SK-N-SH treated with all-trans-retinoic acid at 6 μM for 48 hours (cell line): ENCODE data around the gene AMACR.

Experiments used
- ATAC-seq: fragments of 200-7000 bp; cut with Tn5 transposase; 3 replicates; pipeline ENCODE4 v1.9.1; 2020; ENCODE audit warnings: mild to moderate bottlenecking, moderate library complexity
- ARNTL ChIP-seq: fragments of 450-650 bp; formaldehyde crosslinking; IDR thresholded peaks from 2 replicates; pipeline ENCODE4 v1.5.0; 2020; ENCODE audit warnings: low read depth, mild to moderate bottlenecking, moderate library complexity, borderline replicate concordance
- CSDC2 ChIP-seq: fragments of 250-450 bp; sonication (Bioruptor Pico); IDR thresholded peaks from 2 replicates; pipeline ENCODE4 v1.5.0; 2020; ENCODE audit warnings: mild to moderate bottlenecking, moderate library complexity
- CSRNP3 ChIP-seq: fragments of 250-450 bp; sonication (Bioruptor Pico); IDR thresholded peaks from 2 replicates; pipeline ENCODE4 v1.5.1; 2021; ENCODE audit warnings: mild to moderate bottlenecking, moderate library complexity
- ESRRG ChIP-seq: fragments of 250-450 bp; sonication (Bioruptor Pico); IDR thresholded peaks from 2 replicates; pipeline ENCODE4 v1.6.1; 2021; ENCODE audit warnings: mild to moderate bottlenecking
- GLIS3 ChIP-seq: fragments of 250-450 bp; sonication (Bioruptor Pico); IDR thresholded peaks from 2 replicates; pipeline ENCODE4 v1.5.0; 2020; ENCODE audit warnings: mild to moderate bottlenecking, moderate library complexity
- ISL1 ChIP-seq: fragments of 250-450 bp; sonication (Bioruptor Pico); IDR thresholded peaks from 2 replicates; pipeline ENCODE4 v2.1.2; 2022; ENCODE audit warnings: mild to moderate bottlenecking, moderate library complexity
- OSR1 ChIP-seq: fragments of 250-450 bp; sonication (Bioruptor Pico); IDR thresholded peaks from 2 replicates; pipeline ENCODE4 v1.8.0; 2022; ENCODE audit warnings: moderate library complexity, mild to moderate bottlenecking, inconsistent platforms
- POU6F1 ChIP-seq: fragments of 250-450 bp; sonication (Bioruptor Pico); IDR thresholded peaks from 2 replicates; pipeline ENCODE4 v1.8.0; 2021; ENCODE audit warnings: low read depth, mild to moderate bottlenecking, moderate library complexity, borderline replicate concordance
- PPARA ChIP-seq: fragments of 250-450 bp; sonication (Bioruptor Pico); IDR thresholded peaks from 2 replicates; pipeline ENCODE4 v1.5.0; 2020; ENCODE audit warnings: mild to moderate bottlenecking, borderline replicate concordance
- RARB ChIP-seq: fragments of 250-450 bp; sonication (Bioruptor Pico); IDR thresholded peaks from 2 replicates; pipeline ENCODE4 v1.8.0; 2021; ENCODE audit warnings: mild to moderate bottlenecking, moderate library complexity
- SNAI2 ChIP-seq: fragments of 250-450 bp; sonication (Bioruptor Pico); IDR thresholded peaks from 2 replicates; pipeline ENCODE4 v1.5.0; 2020; ENCODE audit warnings: mild to moderate bottlenecking, moderate library complexity
- TCF4 ChIP-seq: fragments of 250-450 bp; sonication (Bioruptor Pico); IDR thresholded peaks from 2 replicates; pipeline ENCODE4 v1.8.0; 2021; ENCODE audit warnings: mild to moderate bottlenecking, moderate library complexity, borderline replicate concordance
- TOX ChIP-seq: fragments of 250-450 bp; sonication (Bioruptor Pico); IDR thresholded peaks from 2 replicates; pipeline ENCODE4 v1.8.0; 2021; ENCODE audit warnings: mild to moderate bottlenecking, moderate library complexity, borderline replicate concordance
- ZC3H10 ChIP-seq: fragments of 250-450 bp; sonication (Bioruptor Pico); IDR thresholded peaks from 2 replicates; pipeline ENCODE4 v1.5.1; 2021; ENCODE audit warnings: mild to moderate bottlenecking, moderate library complexity
- ZFP3 ChIP-seq: fragments of 250-450 bp; sonication (Bioruptor Pico); IDR thresholded peaks from 2 replicates; pipeline ENCODE4 v1.5.0; 2020; ENCODE audit warnings: mild to moderate bottlenecking, moderate library complexity
- ZFP30 ChIP-seq: fragments of 450-650 bp; formaldehyde crosslinking; IDR thresholded peaks from 2 replicates; pipeline ENCODE4 v1.5.0; 2022; ENCODE audit warnings: mild to moderate bottlenecking, moderate library complexity
- ZNF565 ChIP-seq: fragments of 450-650 bp; formaldehyde crosslinking; conservative IDR thresholded peaks from 2 replicates; pipeline ENCODE4 v1.5.0; 2020; ENCODE audit warnings: low read depth, mild to moderate bottlenecking, moderate library complexity
- ZNF70 ChIP-seq: fragments of 450-650 bp; formaldehyde crosslinking; IDR thresholded peaks from 2 replicates; pipeline ENCODE4 v1.5.0; 2020; ENCODE audit warnings: mild to moderate bottlenecking, moderate library complexity
- ZNF8 ChIP-seq: fragments of 450-650 bp; formaldehyde crosslinking; IDR thresholded peaks from 2 replicates; pipeline ENCODE4 v1.5.0; 2020; ENCODE audit warnings: mild to moderate bottlenecking, moderate library complexity
- TF ChIP-seq, protein P1 (sequence below): fragments of 250-450 bp; sonication (Bioruptor Pico); IDR thresholded peaks from 2 replicates; pipeline ENCODE4 v1.5.0; 2020; ENCODE audit warnings: mild to moderate bottlenecking, moderate library complexity
- TF ChIP-seq, protein P2 (sequence below): fragments of 250-450 bp; sonication (Bioruptor Pico); IDR thresholded peaks from 2 replicates; pipeline ENCODE4 v1.5.1; 2020; ENCODE audit warnings: low read depth, mild to moderate bottlenecking, moderate library complexity

The AMACR gene

GRCh38 chr5:34028349-34028748 lies 20.5 kb upstream of the AMACR start:
- TF ChIP-seq SNAI2 (CRISPR knock-in tag), result no peak
- no peak for TF ChIP-seq PPARA
- no peak for TF ChIP-seq ZNF8 (CRISPR knock-in tag)
- no peak for TF ChIP-seq CSRNP3 (CRISPR knock-in tag)
- no peak for TF ChIP-seq ARNTL (CRISPR knock-in tag)
- no peak for TF ChIP-seq ZFP30 (CRISPR knock-in tag)
- TF ChIP-seq GLIS3 (CRISPR knock-in tag), result no peak
- TF ChIP-seq POU6F1 (CRISPR knock-in tag), result no peak
- TF ChIP-seq RARB (CRISPR knock-in tag), result no peak
- TF ChIP-seq ZNF70 (CRISPR knock-in tag), result no peak
- TF ChIP-seq TCF4 (CRISPR knock-in tag), result no peak
- TF ChIP-seq ESRRG (CRISPR knock-in tag), result no peak
- no peak for TF ChIP-seq ISL1
- TF ChIP-seq CSDC2 (CRISPR knock-in tag), result no peak
- TF ChIP-seq OSR1 (CRISPR knock-in tag), result no peak
- no peak for TF ChIP-seq ZFP3
- no peak for TF ChIP-seq ZNF565 (CRISPR knock-in tag)
- no peak for TF ChIP-seq TOX
- ATAC-seq, result no peak

DNA sequence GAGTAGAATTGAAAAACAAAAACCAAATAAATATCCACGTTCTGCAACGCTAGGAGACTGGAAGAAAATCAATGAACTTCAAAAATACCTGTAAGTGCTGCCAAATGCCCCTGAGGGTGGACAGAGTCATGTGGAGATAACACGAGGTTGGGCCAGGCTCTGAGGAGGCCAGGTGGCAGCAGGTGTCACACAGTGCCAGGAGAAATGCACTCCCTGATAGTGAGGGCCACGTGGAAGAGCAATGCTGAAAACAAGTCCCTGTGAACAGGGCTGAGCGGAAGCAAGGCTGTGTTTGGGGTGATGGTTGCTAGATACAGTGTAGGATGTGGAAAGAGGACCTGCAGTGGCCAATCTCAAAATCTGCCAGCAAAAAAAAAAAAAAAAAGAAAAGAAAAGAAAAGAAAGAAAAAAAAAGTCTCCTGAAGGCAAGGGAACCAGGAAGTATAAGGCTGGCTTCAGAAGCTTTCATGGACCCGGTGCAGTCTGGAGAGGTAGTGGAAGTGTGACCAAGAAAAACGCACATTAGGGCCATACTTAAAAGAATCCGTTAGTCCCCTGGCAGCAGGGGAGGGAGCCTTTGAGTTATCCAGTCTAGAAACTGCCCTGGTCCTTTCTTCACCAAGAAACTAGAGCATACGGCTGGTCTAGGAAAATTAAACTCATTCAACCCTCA lies 18.4 kb upstream of the AMACR start:
- no peak for TF ChIP-seq ZFP30 (CRISPR knock-in tag)
- no peak for TF ChIP-seq POU6F1 (CRISPR knock-in tag)
- no peak for TF ChIP-seq OSR1 (CRISPR knock-in tag)
- no peak for TF ChIP-seq TOX
- no peak for TF ChIP-seq CSRNP3 (CRISPR knock-in tag)
- no peak for TF ChIP-seq ZNF70 (CRISPR knock-in tag)
- no peak for TF ChIP-seq ZFP3
- TF ChIP-seq, protein P1, sequence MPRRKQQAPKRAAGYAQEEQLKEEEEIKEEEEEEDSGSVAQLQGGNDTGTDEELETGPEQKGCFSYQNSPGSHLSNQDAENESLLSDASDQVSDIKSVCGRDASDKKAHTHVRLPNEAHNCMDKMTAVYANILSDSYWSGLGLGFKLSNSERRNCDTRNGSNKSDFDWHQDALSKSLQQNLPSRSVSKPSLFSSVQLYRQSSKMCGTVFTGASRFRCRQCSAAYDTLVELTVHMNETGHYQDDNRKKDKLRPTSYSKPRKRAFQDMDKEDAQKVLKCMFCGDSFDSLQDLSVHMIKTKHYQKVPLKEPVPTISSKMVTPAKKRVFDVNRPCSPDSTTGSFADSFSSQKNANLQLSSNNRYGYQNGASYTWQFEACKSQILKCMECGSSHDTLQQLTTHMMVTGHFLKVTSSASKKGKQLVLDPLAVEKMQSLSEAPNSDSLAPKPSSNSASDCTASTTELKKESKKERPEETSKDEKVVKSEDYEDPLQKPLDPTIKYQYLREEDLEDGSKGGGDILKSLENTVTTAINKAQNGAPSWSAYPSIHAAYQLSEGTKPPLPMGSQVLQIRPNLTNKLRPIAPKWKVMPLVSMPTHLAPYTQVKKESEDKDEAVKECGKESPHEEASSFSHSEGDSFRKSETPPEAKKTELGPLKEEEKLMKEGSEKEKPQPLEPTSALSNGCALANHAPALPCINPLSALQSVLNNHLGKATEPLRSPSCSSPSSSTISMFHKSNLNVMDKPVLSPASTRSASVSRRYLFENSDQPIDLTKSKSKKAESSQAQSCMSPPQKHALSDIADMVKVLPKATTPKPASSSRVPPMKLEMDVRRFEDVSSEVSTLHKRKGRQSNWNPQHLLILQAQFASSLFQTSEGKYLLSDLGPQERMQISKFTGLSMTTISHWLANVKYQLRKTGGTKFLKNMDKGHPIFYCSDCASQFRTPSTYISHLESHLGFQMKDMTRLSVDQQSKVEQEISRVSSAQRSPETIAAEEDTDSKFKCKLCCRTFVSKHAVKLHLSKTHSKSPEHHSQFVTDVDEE (CRISPR knock-in tag), result no peak
- TF ChIP-seq TCF4 (CRISPR knock-in tag), result no peak
- TF ChIP-seq ARNTL (CRISPR knock-in tag), result no peak
- TF ChIP-seq, protein P2, sequence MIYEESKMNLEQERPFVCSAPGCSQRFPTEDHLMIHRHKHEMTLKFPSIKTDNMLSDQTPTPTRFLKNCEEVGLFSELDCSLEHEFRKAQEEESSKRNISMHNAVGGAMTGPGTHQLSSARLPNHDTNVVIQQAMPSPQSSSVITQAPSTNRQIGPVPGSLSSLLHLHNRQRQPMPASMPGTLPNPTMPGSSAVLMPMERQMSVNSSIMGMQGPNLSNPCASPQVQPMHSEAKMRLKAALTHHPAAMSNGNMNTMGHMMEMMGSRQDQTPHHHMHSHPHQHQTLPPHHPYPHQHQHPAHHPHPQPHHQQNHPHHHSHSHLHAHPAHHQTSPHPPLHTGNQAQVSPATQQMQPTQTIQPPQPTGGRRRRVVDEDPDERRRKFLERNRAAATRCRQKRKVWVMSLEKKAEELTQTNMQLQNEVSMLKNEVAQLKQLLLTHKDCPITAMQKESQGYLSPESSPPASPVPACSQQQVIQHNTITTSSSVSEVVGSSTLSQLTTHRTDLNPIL (CRISPR knock-in tag), result no peak
- TF ChIP-seq ZNF8 (CRISPR knock-in tag), result no peak
- TF ChIP-seq ESRRG (CRISPR knock-in tag), result no peak
- TF ChIP-seq ZC3H10 (CRISPR knock-in tag), result no peak
- TF ChIP-seq CSDC2 (CRISPR knock-in tag), result no peak
- no peak for ATAC-seq
